ENCODE data around the gene PTGER4.

GRCh38 chr5:40735609-40736008 lies 55.9 kb downstream of the PTGER4 start:
- TF ChIP-seq CTCF (IDR thresholded peaks at IDR 0.05), result no peak
- TF ChIP-seq POLR2A (IDR thresholded peaks at IDR 0.05), result no peak
